A172 (cell line): ENCODE measurements around the gene C8B. TPM values are rescaled to one million over a fixed set of nuclear protein-coding genes. Genes with fewer than 3 reads are reported as not detected.

Source experiments
- DNase-seq: peaks from one replicate; pipeline ENCODE4 v3.0.0-alpha.2; 2015; ENCODE audit warnings: low spot score
- total RNA-seq: library from RNA; depleted of rRNA; stranded (reverse); fragments of >200 nt; shearing (Covaris generic); gene quantifications from 2 replicates; pipeline ENCODE4 v1.2.3, GENCODE V29; 2014; rRNA removed

The C8B gene
- total RNA-seq, 1 experiment from 2014 or later: not detected

GRCh38 chr1:56898879-56899278, 66.9 kb downstream of the C8B start:
- DNase-seq: no peak

GRCh38 chr1:56898005-56898373, 67.8 kb downstream of the C8B start:
- DNase-seq: no peak

GRCh38 chr1:56897150-56898004, 68.4 kb downstream of the C8B start:
- DNase-seq: no peak

GRCh38 chr1:56894014-56894413, 71.8 kb downstream of the C8B start:
- no peak for DNase-seq

- no peak for DNase-seq
Measured at GRCh38 chr1:56890229-56890628, 75.6 kb downstream of the C8B start.

- DNase-seq: no peak
Measured at GRCh38 chr1:56881417-56881816, 84.4 kb downstream of the C8B start.

GRCh38 chr1:56880774-56881173, 85.0 kb downstream of the C8B start:
- DNase-seq: no peak

Other genes with a start within 250 kb of the C8B start
- 0.14 TPM in 1 of 2 replicates, not detected in the other for gene FYB2, start 146.6 kb downstream of the C8B start, total RNA-seq
- not detected in 2 replicates for gene C8A, start 111.2 kb downstream of the C8B start, total RNA-seq